Activated T-helper 1 cell treated with anti-CD3 and anti-CD28 coated beads, Interleukin-2, amount 50 U/mL, for 16 hours (primary cell): ENCODE data around the gene GALNT11.

Experiments used
- DNase-seq, 2 donors: peaks; one replicate each; pipeline ENCODE4 v3.0.0-alpha.2; 2020; ENCODE audit warnings: low read depth in 1 of 2, low spot score in 1 of 2

Gene GALNT11

DNA sequence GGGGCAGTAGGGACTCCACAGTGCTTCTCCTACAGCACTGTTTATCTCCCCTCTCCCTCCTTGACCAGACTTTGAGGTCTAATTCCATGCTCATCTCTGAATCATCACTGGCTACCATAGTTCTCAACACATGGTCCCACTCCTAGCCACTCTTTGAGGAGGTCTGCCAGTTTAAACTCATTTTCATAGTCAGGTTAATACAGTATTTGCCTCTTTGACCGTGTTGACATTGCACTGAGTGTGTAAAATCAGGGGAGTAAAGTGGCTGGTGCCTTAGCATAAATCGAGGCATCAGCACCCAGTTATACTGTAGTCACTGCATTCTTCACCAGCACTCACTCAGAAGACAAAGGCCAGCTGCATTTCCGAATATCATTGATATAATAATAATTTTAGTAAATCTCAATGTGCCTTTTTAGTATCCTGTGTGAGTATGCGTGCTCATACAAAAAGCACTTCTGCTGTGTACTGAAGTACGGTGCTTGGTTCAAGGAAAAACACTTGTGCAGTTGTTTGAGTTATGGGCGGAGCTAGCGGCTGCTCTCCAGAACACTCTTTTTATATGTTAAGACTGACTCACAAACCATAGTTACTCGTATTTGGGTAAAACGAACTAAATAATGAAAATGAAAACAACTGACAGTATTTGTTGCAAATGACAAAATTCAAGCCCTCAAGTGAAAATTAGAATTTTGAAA is 89.7 kb downstream of the GALNT11 start:
- no peak for DNase-seq

- no peak for DNase-seq
Measured at GRCh38 chr7:152117356-152117755, 91.9 kb downstream of the GALNT11 start.

GRCh38 chr7:152120210-152120609 is 94.7 kb downstream of the GALNT11 start:
- DNase-seq = no peak

DNA sequence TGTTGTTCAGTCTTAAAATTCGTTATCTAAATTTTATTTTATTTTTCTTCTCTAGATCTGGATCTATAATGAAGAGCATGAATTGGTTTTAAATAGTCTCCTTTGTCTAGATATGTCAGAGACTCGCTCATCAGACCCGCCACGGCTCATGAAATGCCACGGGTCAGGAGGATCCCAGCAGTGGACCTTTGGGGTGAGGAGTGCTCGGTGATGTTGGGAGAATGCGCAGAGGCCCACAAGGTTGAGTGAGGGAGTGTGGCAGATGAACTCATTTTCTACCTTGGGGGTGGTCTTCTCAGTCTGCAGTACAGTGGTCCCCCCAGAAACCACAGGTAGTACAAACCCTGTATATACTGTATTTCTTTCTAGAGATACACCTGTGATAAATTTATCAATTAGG is 95.3 kb downstream of the GALNT11 start:
- DNase-seq = no peak

DNA sequence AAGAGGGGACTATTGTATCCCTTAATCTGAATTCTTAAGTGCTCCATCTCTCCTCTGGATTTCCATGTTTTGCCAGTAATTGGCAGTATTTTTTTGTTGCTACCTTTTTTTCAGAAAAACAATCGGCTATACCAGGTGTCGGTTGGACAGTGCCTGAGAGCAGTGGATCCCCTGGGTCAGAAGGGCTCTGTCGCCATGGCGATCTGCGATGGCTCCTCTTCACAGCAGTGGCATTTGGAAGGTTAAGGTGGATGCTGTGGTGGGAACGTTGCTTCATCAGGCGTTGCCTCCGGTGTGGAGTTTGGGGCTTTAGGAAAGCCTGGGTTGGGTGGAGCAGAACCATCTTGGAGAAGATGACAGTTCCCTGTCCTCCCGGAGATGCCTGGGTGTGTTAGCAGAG is 96.0 kb downstream of the GALNT11 start:
- no peak for DNase-seq

DNA sequence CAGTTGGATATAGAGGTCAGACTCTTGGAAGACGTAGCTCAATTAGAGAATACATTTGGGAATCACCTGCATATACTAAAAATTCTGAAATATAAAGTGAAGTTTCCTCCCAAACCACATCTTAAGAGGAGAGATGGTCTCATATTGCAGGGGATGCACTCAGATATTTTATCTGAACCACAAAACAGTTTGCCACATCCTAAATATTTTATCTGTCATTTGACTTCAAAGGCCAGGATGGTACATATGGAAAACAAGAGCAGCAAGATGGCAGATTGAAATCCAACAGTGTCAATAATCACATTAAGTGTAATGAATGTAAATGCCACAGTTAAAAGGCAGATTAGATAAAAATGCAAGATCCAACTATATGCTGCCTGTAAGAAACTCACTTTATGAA is 97.1 kb downstream of the GALNT11 start:
- no peak for DNase-seq

GRCh38 chr7:152126741-152127140 is 101.3 kb downstream of the GALNT11 start:
- no peak for DNase-seq

DNA sequence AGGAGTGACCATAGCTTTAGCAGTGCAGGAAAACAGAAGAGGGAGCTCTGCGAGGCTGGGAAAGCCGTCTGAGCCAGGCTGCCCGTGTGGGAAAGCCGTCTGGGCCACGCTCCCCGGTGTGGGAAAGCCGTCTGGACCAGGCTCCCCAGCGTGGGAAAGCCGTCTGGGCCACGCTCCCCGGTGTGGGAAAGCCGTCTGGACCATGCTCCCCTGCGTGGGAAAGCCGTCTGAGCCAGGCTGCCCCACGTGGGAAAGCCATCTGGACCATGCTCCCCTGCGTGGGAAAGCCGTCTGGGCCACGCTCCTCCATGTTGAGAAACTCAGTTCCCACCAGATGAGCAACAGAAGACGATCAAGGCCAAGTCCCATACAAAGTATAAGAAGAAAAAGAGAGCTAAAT is 101.8 kb downstream of the GALNT11 start:
- no peak for DNase-seq

GRCh38 chr7:152128252-152128651 is 102.8 kb downstream of the GALNT11 start:
- DNase-seq = no peak

- DNase-seq = no peak
Measured at GRCh38 chr7:152128741-152129461, 103.4 kb downstream of the GALNT11 start.

GRCh38 chr7:152129682-152130081 is 104.2 kb downstream of the GALNT11 start:
- DNase-seq = no peak

DNA sequence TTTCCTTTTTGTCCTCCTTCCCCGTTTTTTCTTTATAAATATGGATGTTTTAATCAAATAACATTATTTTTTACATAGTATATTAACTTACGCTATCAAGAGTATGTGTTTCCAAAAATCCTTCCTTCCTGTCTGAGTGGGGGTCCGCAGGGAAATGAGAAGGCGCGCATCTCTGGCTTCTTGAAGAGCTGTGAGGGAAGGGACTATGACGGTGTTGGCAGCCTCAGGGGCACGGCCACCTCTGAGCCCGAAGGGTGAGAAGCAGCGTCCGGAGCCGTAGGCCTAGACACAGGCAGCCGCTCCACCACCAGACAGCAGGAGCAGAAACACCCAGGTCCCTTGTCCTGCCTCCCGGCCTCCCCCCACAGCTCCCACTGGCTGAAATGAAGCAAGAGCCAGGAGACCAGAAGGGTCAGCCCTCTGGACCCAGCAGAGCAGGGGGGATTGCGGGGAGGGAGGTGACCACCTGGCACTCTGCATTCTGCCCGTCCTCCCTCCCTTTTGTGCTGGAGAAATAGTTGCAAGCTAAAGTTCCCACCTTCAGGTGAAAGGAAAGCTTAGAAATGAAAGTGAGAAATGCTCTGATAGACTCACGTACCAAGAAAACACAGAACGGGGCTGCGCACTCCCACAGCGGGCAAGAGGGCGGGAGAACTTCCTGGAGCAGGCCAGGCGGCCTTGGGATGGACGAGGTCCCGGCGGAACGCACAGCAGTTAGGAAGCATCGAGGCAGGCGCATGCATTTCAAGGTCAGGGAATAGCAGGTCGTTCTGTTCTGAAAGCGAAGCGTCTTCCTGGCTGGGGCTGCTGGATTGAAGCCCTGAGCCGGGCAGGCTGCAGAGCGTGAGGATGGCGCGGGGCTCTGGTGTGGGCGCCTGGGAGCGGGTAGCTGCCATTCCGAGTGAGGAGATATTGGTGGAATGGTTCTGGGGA is 105.5 kb downstream of the GALNT11 start:
- DNase-seq = no peak

DNA sequence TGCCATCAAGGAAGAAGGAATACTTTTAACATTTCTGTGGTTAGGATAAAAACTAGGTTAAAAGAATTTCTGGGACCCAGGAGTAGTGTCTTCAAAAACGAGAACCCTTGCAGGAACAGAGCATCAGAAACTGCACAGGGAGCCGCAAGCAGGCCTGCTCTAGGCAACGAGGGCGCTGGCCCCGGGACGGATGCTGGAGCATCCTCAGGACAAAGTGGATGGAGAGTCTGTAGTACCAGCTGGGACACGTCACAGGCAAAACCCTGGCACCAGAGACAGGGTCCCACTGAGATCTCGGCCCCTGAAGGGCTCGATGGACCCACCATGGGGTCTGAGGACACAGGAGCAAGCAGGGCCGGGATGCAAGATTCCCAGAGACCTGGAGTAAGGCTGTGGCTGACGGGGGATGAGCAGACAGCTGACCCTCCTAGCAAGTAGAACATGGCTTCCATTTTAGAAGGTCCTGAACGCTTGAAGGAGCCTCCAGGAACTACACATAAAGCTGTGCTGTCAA is 106.6 kb downstream of the GALNT11 start:
- no peak for DNase-seq

DNA sequence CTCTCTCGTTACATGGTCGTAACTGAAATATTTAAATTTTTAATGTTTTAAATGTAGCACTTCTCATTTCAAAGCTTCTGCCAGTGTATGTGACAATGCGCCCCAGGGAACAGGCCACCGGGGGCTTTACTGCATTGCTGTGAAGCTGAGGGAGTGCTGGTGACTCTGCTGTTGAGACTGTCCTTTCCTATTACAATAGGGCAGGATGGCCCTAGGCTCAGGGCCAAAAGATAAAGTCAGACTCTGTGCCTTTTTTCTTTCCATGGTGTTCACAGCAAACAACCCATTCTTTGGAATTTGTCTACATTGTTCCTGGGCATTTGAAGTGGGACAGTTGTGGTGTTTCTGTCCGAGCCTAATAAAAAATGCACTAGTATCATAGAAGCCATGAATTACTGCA is 107.3 kb downstream of the GALNT11 start:
- DNase-seq = no peak

DNA sequence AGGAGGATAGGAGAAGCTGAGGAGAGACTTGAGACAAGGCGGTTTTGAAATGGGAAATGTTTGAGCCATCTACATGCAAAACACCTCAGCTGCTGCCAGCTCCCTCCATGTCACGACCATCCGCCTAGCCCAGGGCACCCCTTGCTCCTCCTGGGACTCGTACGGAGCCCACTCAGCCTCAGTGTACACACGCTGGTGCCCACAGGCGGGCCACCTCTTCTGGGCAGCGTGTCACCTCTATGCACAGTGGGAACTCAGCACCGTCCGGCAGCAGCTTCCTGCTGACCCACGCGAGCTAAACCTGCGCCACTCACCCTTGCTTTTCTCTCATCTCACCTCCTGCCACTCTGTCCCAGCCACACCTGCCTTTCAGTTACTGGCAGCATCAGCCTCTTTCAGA is 108.3 kb downstream of the GALNT11 start:
- DNase-seq = no peak

DNA sequence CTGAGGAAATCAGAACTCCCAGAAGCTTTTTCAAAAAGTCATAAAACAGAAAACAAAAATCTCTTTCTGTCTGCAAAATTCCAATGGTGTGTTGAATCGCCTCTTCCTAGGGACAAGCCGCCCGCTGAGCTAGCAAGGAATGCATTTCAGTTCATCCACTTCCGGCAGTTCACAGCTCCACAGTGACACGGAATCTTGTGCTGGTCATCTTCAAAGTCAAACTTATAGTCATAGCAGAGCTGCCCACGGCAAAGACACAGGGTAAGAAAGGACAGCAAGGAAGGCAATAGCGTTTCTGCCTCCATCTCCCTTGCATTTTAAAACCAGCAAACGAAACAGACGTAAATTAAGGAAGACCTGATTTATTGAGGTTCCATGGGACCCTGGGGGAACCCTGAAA is 111.2 kb downstream of the GALNT11 start:
- no peak for DNase-seq

GRCh38 chr7:152137476-152138025 is 112.1 kb downstream of the GALNT11 start:
- no peak for DNase-seq

GRCh38 chr7:152140067-152140466 is 114.6 kb downstream of the GALNT11 start:
- DNase-seq = no peak

- DNase-seq = no peak
Measured at GRCh38 chr7:152140560-152140959, 115.1 kb downstream of the GALNT11 start.

DNA sequence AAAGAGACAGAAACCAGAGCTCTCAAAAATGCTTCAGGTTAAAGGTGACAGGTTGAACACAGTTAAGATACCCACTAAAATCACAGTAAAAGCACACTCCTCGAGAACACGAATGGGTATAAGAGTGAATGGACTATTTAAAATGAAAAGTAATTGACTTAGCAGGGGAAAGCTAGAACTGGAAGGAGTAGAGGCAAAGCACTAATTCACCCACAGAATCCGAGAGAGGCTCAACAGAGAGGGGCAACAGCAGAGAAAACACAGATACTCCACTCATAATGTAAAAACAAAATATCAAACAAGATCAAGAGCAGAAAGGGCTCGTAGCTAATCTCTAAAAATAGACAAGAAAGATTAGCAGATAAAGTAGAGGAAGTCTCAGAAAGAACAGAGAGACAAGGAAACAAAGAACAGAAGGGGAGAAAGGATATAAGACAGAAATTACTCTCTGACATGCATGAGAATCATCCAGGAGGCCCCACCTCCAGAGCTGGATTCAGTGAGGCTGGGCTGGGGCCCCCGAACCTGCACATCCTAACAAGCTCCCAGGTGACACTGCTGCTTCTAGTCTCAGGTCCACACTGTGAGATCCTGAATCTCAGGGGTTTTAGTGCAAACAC is 117.6 kb downstream of the GALNT11 start:
- no peak for DNase-seq
